Esophagus (tissue), 2 donors: ENCODE data around the gene GABRA4. TPM values are rescaled to one million over a fixed set of nuclear protein-coding genes. Genes with fewer than 3 reads are reported as not detected.

Source experiments
- H3K27ac ChIP-seq, 2 donors: one replicate each; pipeline ENCODE4 v1.5.1; 2013; ENCODE audit warnings: low read depth in 2 of 2, mild to moderate bottlenecking in 2 of 2, inconsistent platforms in 1 of 2, low read length in 1 of 2, moderate library complexity in 1 of 2
- H3K27me3 ChIP-seq, 2 donors: one replicate each; pipeline ENCODE4 v1.6.1; 2013; ENCODE audit warnings: low read length in 2 of 2, control low read depth in 1 of 2, mild to moderate bottlenecking in 1 of 2; ENCODE audit not compliant: insufficient read depth in 2 of 2, control insufficient read depth in 1 of 2
- H3K36me3 ChIP-seq, 2 donors: one replicate each; pipeline ENCODE4 v1.6.1; 2013; ENCODE audit warnings: low read length in 1 of 2; ENCODE audit not compliant: control insufficient read depth in 2 of 2, insufficient read depth in 2 of 2
- H3K4me1 ChIP-seq, 2 donors: one replicate each; pipeline ENCODE4 v1.6.1; 2013; ENCODE audit warnings: low read length in 1 of 2; ENCODE audit not compliant: control insufficient read depth in 2 of 2, insufficient read depth in 2 of 2
- H3K4me3 ChIP-seq, 2 donors: one replicate each; pipeline ENCODE4 v1.5.1; 2013; ENCODE audit warnings: low read length in 2 of 2, mild to moderate bottlenecking in 2 of 2, low read depth in 1 of 2, moderate library complexity in 1 of 2
- H3K9me3 ChIP-seq, 2 donors: one replicate each; pipeline ENCODE4 v1.6.1; 2013; ENCODE audit warnings: mild to moderate bottlenecking in 2 of 2, low read depth in 1 of 2, low read length in 1 of 2, moderate library complexity in 1 of 2; ENCODE audit not compliant: control insufficient read depth in 2 of 2, insufficient read depth in 1 of 2
- WGBS, 2 donors: extraction: QIAGEN DNeasy Blood & Tissue Kit; methylation state at CpG; one replicate each; pipeline ENCODE4 v1.1.7; 2013; 5-methylcytosine and 5-hydroxymethylcytosine counted together
- polyA plus RNA-seq, 2 donors: library from polyadenylated mRNA; stranded (reverse); fragments of 200-250 nt; gene quantifications; one replicate each; pipeline ENCODE4 v1.2.3, GENCODE V29; 2013
- donor health status: healthy with polysubstance abuse.
- donor health status: Bipolar disorder and iron deficiency.

Gene GABRA4
- polyA plus RNA-seq, 2 donors = 0.10 to 0.73 TPM

GRCh38 chr4:46956451-46956850 lies 36.9 kb downstream of the GABRA4 start:
- no peak overlapping the region for H3K27ac ChIP-seq
- H3K4me3 ChIP-seq = no peak overlapping the region
- no peaks in the 10 kb centered on the region for H3K36me3 ChIP-seq
- WGBS, 2 donors = 56 to 59% methylated on average over 4 of the region's 4 CpGs
- no peaks in the 10 kb centered on the region for H3K9me3 ChIP-seq
- no peaks in the 10 kb centered on the region for H3K4me1 ChIP-seq
- H3K27me3 ChIP-seq = no peaks in the 10 kb centered on the region

GRCh38 chr4:46955601-46956000 lies 37.8 kb downstream of the GABRA4 start:
- Histone ChIP-seq H3K9me3 (no peaks in the 10 kb centered on the region), H3K4me3 (no peak overlapping the region), H3K36me3 (no peaks in the 10 kb centered on the region), H3K4me1 (no peaks in the 10 kb centered on the region), H3K27me3 (no peaks in the 10 kb centered on the region), H3K27ac (no peak overlapping the region)

- Histone ChIP-seq H3K4me1 (no peaks in the 10 kb centered on the region), H3K27me3 (no peaks in the 10 kb centered on the region), H3K36me3 (no peaks in the 10 kb centered on the region), H3K27ac (no peak overlapping the region), H3K9me3 (no peaks in the 10 kb centered on the region), H3K4me3 (no peak overlapping the region)
Observed at GRCh38 chr4:46954643-46955042, 38.7 kb downstream of the GABRA4 start.

- H3K4me1 ChIP-seq = no peaks in the 10 kb centered on the region
- H3K9me3 ChIP-seq = no peaks in the 10 kb centered on the region
- H3K4me3 ChIP-seq = no peak overlapping the region
- H3K27ac ChIP-seq = no peak overlapping the region
- 82 to 86% methylated on average over 2 of the region's 2 CpGs for WGBS, 2 donors
- no peaks in the 10 kb centered on the region for H3K27me3 ChIP-seq
- no peaks in the 10 kb centered on the region for H3K36me3 ChIP-seq
Observed at GRCh38 chr4:46953564-46953963, 39.8 kb downstream of the GABRA4 start.

- H3K4me1 ChIP-seq = no peaks in the 10 kb centered on the region
- H3K27me3 ChIP-seq = no peaks in the 10 kb centered on the region
- H3K9me3 ChIP-seq = no peaks in the 10 kb centered on the region
- H3K27ac ChIP-seq = no peak overlapping the region
- no peaks in the 10 kb centered on the region for H3K36me3 ChIP-seq
- no peak overlapping the region for H3K4me3 ChIP-seq
- 60 to 66% methylated on average over 2 of the region's 2 CpGs for WGBS, 2 donors
Observed at GRCh38 chr4:46952451-46952850, 40.9 kb downstream of the GABRA4 start.

GRCh38 chr4:46950826-46951225 lies 42.6 kb downstream of the GABRA4 start:
- H3K27me3 ChIP-seq = no peaks in the 10 kb centered on the region
- H3K4me1 ChIP-seq = no peaks in the 10 kb centered on the region
- H3K27ac ChIP-seq = no peak overlapping the region
- H3K4me3 ChIP-seq = no peak overlapping the region
- no peaks in the 10 kb centered on the region for H3K9me3 ChIP-seq
- 66 to 74% methylated on average over 3 of the region's 3 CpGs for WGBS, 2 donors
- H3K36me3 ChIP-seq = no peaks in the 10 kb centered on the region

GRCh38 chr4:46949822-46950221 lies 43.6 kb downstream of the GABRA4 start:
- WGBS, 2 donors = 71 to 78% methylated on average over 1 of the region's 1 CpG
- no peak overlapping the region for H3K4me3 ChIP-seq
- no peaks in the 10 kb centered on the region for H3K36me3 ChIP-seq
- H3K27me3 ChIP-seq = no peaks in the 10 kb centered on the region
- H3K27ac ChIP-seq = no peak overlapping the region
- H3K4me1 ChIP-seq = no peaks in the 10 kb centered on the region
- H3K9me3 ChIP-seq = no peaks in the 10 kb centered on the region

GRCh38 chr4:46947541-46947940 lies 45.8 kb downstream of the GABRA4 start:
- Histone ChIP-seq H3K4me1 (no peaks in the 10 kb centered on the region), H3K9me3 (no peaks in the 10 kb centered on the region), H3K27ac (no peak overlapping the region), H3K36me3 (no peaks in the 10 kb centered on the region), H3K27me3 (no peaks in the 10 kb centered on the region), H3K4me3 (no peak overlapping the region)
- 33 to 43% methylated on average over 2 of the region's 2 CpGs for WGBS, 2 donors

GRCh38 chr4:46946919-46947536 lies 46.4 kb downstream of the GABRA4 start:
- Histone ChIP-seq H3K27ac (no peak overlapping the region), H3K36me3 (no peaks in the 10 kb centered on the region), H3K4me3 (no peak overlapping the region), H3K9me3 (no peaks in the 10 kb centered on the region), H3K4me1 (no peaks in the 10 kb centered on the region), H3K27me3 (no peaks in the 10 kb centered on the region)
- WGBS, 2 donors = 64 to 65% methylated on average over 6 of the region's 6 CpGs

GRCh38 chr4:46945062-46945461 lies 48.3 kb downstream of the GABRA4 start:
- Histone ChIP-seq H3K4me3 (no peak overlapping the region), H3K9me3 (no peaks in the 10 kb centered on the region), H3K27ac (no peak overlapping the region), H3K4me1 (no peaks in the 10 kb centered on the region), H3K36me3 (no peaks in the 10 kb centered on the region), H3K27me3 (no peaks in the 10 kb centered on the region)
